Epithelial cell of prostate (primary cell): ENCODE data around the gene SULT4A1.

ENCODE experiments used
- DNase-seq: peaks from one replicate; pipeline ENCODE4 v3.0.0-alpha.2; 2011; ENCODE audit warnings: low read depth, low spot score
- H3K27ac ChIP-seq: fragments of 450-650 bp; 2 replicates; pipeline ENCODE4 v1.5.1; 2017; ENCODE audit warnings: mild to moderate bottlenecking

SULT4A1 gene

GRCh38 chr22:43832393-43833265 lies 29.7 kb downstream of the SULT4A1 start:
- H3K27ac ChIP-seq = no peak overlapping the region
- DNase-seq = no peak

- no peak overlapping the region for H3K27ac ChIP-seq
- DNase-seq = no peak
Measured at GRCh38 chr22:43831561-43832392, 30.5 kb downstream of the SULT4A1 start.

GRCh38 chr22:43830931-43831560 lies 31.3 kb downstream of the SULT4A1 start:
- H3K27ac ChIP-seq = no peak overlapping the region
- no peak for DNase-seq

GRCh38 chr22:43829904-43830851 lies 32.1 kb downstream of the SULT4A1 start:
- DNase-seq = no peak
- no peak overlapping the region for H3K27ac ChIP-seq

GRCh38 chr22:43828998-43829782 lies 33.1 kb downstream of the SULT4A1 start:
- H3K27ac ChIP-seq = no peak overlapping the region
- DNase-seq = no peak

GRCh38 chr22:43828725-43828997 lies 33.7 kb downstream of the SULT4A1 start:
- H3K27ac ChIP-seq = no peak overlapping the region
- no peak for DNase-seq

GRCh38 chr22:43827926-43828724 lies 34.2 kb downstream of the SULT4A1 start:
- H3K27ac ChIP-seq = no peak overlapping the region
- no peak for DNase-seq

- DNase-seq = no peak
- no peak overlapping the region for H3K27ac ChIP-seq
Measured at GRCh38 chr22:43827003-43827735, 35.1 kb downstream of the SULT4A1 start.

GRCh38 chr22:43826142-43827002 lies 35.9 kb downstream of the SULT4A1 start:
- H3K27ac ChIP-seq = no peak overlapping the region
- DNase-seq = peak; percentile 27

- no peak for DNase-seq
- no peak overlapping the region for H3K27ac ChIP-seq
Measured at GRCh38 chr22:43825651-43826050, 36.7 kb downstream of the SULT4A1 start.

GRCh38 chr22:43824724-43825420 lies 37.4 kb downstream of the SULT4A1 start:
- H3K27ac ChIP-seq = no peak overlapping the region
- DNase-seq = no peak

- DNase-seq = no peak
- H3K27ac ChIP-seq = no peak overlapping the region
Measured at GRCh38 chr22:43823911-43824665, 38.2 kb downstream of the SULT4A1 start.

GRCh38 chr22:43823353-43823908 lies 38.9 kb downstream of the SULT4A1 start:
- no peak overlapping the region for H3K27ac ChIP-seq
- peak; percentile 6 for DNase-seq

GRCh38 chr22:43821606-43822425 lies 40.5 kb downstream of the SULT4A1 start:
- H3K27ac ChIP-seq = no peak overlapping the region

More at GRCh38 chr22:43821606-43822425, 40.5 kb downstream of the SULT4A1 start:
- DNase-seq = no peak
